Mesendoderm (in vitro differentiated cells): ENCODE results near the gene EML4.

Source experiments
- DNase-seq: peaks from one replicate; pipeline ENCODE4 v3.0.0; 2013
- H2AK5ac ChIP-seq: 2 replicates; pipeline ENCODE4 v1.6.1; 2013; ENCODE audit warnings: low read length, inconsistent platforms
- H2BK120ac ChIP-seq: 2 replicates; pipeline ENCODE4 v1.6.1; 2013; ENCODE audit warnings: low read depth, mild to moderate bottlenecking, low read length, moderate library complexity, mixed read lengths
- H2BK15ac ChIP-seq: replicated peaks from 2 replicates; pipeline ENCODE4 v1.6.1; 2013; ENCODE audit warnings: low read depth, mild to moderate bottlenecking, moderate library complexity
- H2BK5ac ChIP-seq: 2 replicates; pipeline ENCODE4 v1.6.1; 2013; ENCODE audit warnings: low read length, inconsistent platforms
- H3K18ac ChIP-seq: 2 replicates; pipeline ENCODE4 v1.6.1; 2013; ENCODE audit warnings: mild to moderate bottlenecking, low read length, mixed read lengths
- H3K23ac ChIP-seq: one replicate; pipeline ENCODE4 v1.6.1; 2013; ENCODE audit warnings: low read length
- H3K27ac ChIP-seq: 2 replicates; pipeline ENCODE4 v1.5.1; 2013; ENCODE audit warnings: low read depth, mild to moderate bottlenecking, inconsistent platforms, low read length, moderate library complexity
- H3K27me3 ChIP-seq: 2 replicates; pipeline ENCODE4 v1.6.1; 2013; ENCODE audit warnings: low read length, control low read depth, mild to moderate bottlenecking, inconsistent platforms; ENCODE audit not compliant: insufficient read depth, poor library complexity
- H3K36me3 ChIP-seq: 2 replicates; pipeline ENCODE4 v1.6.1; 2013; ENCODE audit warnings: low read length, inconsistent platforms; ENCODE audit not compliant: control insufficient read depth, insufficient read depth
- H3K4ac ChIP-seq: one replicate; pipeline ENCODE4 v1.6.1; 2013; ENCODE audit warnings: low read depth, mild to moderate bottlenecking, low read length, moderate library complexity
- H3K4me1 ChIP-seq: 2 replicates; pipeline ENCODE4 v1.6.1; 2013; ENCODE audit warnings: low read depth, low read length, inconsistent platforms; ENCODE audit not compliant: control insufficient read depth
- H3K4me2 ChIP-seq: 2 replicates; pipeline ENCODE4 v1.6.1; 2013; ENCODE audit warnings: low read length
- H3K4me3 ChIP-seq: 2 replicates; pipeline ENCODE4 v1.5.1; 2013; ENCODE audit warnings: mild to moderate bottlenecking, low read length
- H3K56ac ChIP-seq: one replicate; pipeline ENCODE4 v1.6.1; 2013; ENCODE audit warnings: low read length
- H3K79me1 ChIP-seq: 2 replicates; pipeline ENCODE4 v1.6.1; 2013; ENCODE audit warnings: low read length, inconsistent platforms
- H3K79me2 ChIP-seq: 2 replicates; pipeline ENCODE4 v1.6.1; 2013; ENCODE audit warnings: mild to moderate bottlenecking, low read length; ENCODE audit not compliant: control insufficient read depth, insufficient read depth
- H3K9ac ChIP-seq: 2 replicates; pipeline ENCODE4 v1.6.1; 2013; ENCODE audit warnings: low read length, inconsistent platforms
- H4K5ac ChIP-seq: one replicate; pipeline ENCODE4 v1.6.1; 2013; ENCODE audit warnings: low read length
- H4K8ac ChIP-seq: one replicate; pipeline ENCODE4 v1.6.1; 2013; ENCODE audit warnings: low read depth, mild to moderate bottlenecking, control low read depth, low read length, moderate library complexity
- WGBS: extraction: QIAGEN DNeasy Blood & Tissue Kit; methylation state at CpG from one replicate; pipeline ENCODE4 v1.1.7; 2013; ENCODE audit warnings: low lambda C conversion rate, missing lambda C conversion rate; ENCODE audit not compliant: insufficient coverage; ENCODE audit errors: extremely low coverage; 5-methylcytosine and 5-hydroxymethylcytosine counted together

The EML4 gene

DNA sequence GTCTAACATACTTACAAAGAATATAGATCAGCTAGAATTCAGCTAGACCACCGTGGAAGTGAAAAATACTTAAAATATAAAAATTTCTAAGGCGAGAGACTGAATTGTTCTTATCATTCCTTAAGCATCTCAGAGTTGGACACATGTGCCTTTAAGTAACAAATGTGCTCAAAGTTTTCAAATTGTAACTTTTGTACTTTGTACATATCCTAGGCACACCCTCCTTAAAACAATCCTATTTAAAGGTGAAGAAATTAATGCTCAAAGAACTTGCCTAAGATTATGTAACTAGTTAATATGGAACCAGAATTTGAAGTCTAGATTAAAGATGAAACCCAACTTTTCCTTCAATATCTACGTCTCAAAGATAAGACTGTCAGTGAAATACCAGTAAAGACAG lies 74.1 kb downstream of the EML4 start:
- H2BK5ac ChIP-seq: no peak overlapping the region
- H3K56ac ChIP-seq: no peak overlapping the region
- no peak overlapping the region for H2AK5ac ChIP-seq
- H3K79me1 ChIP-seq: peaks cover 9% of the 10 kb centered on the region
- no peaks in the 10 kb centered on the region for H3K36me3 ChIP-seq
- no peak overlapping the region for H3K4ac ChIP-seq
- no peak overlapping the region for H3K4me2 ChIP-seq
- WGBS: no CpG with 5 or more reads among the region's 3 CpGs
- no peak overlapping the region for H3K18ac ChIP-seq
- peaks cover 8% of the 10 kb centered on the region for H3K79me2 ChIP-seq
- H3K27me3 ChIP-seq: no peaks in the 10 kb centered on the region
- H3K4me1 ChIP-seq: peaks cover 3% of the 10 kb centered on the region
- H3K23ac ChIP-seq: no peak overlapping the region
- no peak overlapping the region for H3K27ac ChIP-seq
- no peak overlapping the region for H3K9ac ChIP-seq
- no peak overlapping the region for H4K5ac ChIP-seq
- H4K8ac ChIP-seq: no peak overlapping the region
- no peak overlapping the region for H3K4me3 ChIP-seq
- DNase-seq: no peak
- H2BK15ac ChIP-seq: no peak overlapping the region
- H2BK120ac ChIP-seq: no peak overlapping the region

GRCh38 chr2:42244520-42244919 lies 75.4 kb downstream of the EML4 start:
- H2BK5ac ChIP-seq: no peak overlapping the region
- H3K79me2 ChIP-seq: peaks cover 8% of the 10 kb centered on the region
- no peak overlapping the region for H3K9ac ChIP-seq
- no peaks in the 10 kb centered on the region for H3K36me3 ChIP-seq
- H3K56ac ChIP-seq: no peak overlapping the region
- no peak overlapping the region for H3K4me3 ChIP-seq
- 100% methylated on average over 1 of the region's 2 CpGs for WGBS
- no peak overlapping the region for H3K27ac ChIP-seq
- H3K4ac ChIP-seq: no peak overlapping the region
- H2BK120ac ChIP-seq: no peak overlapping the region
- no peak overlapping the region for H2BK15ac ChIP-seq
- no peaks in the 10 kb centered on the region for H3K27me3 ChIP-seq
- H3K23ac ChIP-seq: no peak overlapping the region
- no peak overlapping the region for H3K4me2 ChIP-seq
- H3K18ac ChIP-seq: no peak overlapping the region
- H3K79me1 ChIP-seq: peaks cover 9% of the 10 kb centered on the region
- H4K8ac ChIP-seq: no peak overlapping the region
- peaks cover 3% of the 10 kb centered on the region for H3K4me1 ChIP-seq
- no peak overlapping the region for H2AK5ac ChIP-seq
- DNase-seq: no peak
- H4K5ac ChIP-seq: no peak overlapping the region

- Histone ChIP-seq H3K4ac (no peak overlapping the region), H2BK5ac (no peak overlapping the region), H3K23ac (no peak overlapping the region), H3K36me3 (no peaks in the 10 kb centered on the region), H2AK5ac (no peak overlapping the region), H4K8ac (no peak overlapping the region), H2BK15ac (no peak overlapping the region), H2BK120ac (no peak overlapping the region), H4K5ac (no peak overlapping the region), H3K79me1 (peaks cover 9% of the 10 kb centered on the region), H3K18ac (no peak overlapping the region), H3K4me3 (no peak overlapping the region), H3K4me1 (peaks cover 3% of the 10 kb centered on the region), H3K56ac (no peak overlapping the region), H3K79me2 (peaks cover 8% of the 10 kb centered on the region), H3K4me2 (no peak overlapping the region), H3K27ac (no peak overlapping the region), H3K9ac (no peak overlapping the region), H3K27me3 (no peaks in the 10 kb centered on the region)
- no CpG with 5 or more reads among the region's 4 CpGs for WGBS
- no peak for DNase-seq
These were observed 76.2 kb downstream of the EML4 start for GRCh38 chr2:42245396-42245795.

DNA sequence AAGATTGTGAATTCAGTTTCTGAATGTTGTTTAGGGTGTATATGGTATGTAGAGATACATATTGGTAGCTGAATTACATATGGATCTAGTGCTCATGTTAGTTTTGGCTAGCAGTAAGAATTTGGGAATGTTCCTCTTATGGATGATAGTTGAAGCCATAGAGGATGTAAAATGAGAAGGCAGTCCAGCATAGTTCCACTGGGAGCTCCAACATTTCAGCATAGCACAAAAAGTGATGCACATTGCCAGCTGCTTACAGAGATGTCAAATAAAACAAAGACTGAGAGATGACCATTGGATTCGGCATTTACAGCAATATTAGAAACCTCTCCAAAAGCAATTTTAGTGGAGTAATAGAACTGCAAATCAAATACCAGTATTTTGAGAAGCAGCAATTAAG lies 77.4 kb downstream of the EML4 start:
- H4K8ac ChIP-seq: no peak overlapping the region
- no peak for DNase-seq
- H3K56ac ChIP-seq: no peak overlapping the region
- no peak overlapping the region for H3K4me2 ChIP-seq
- no peak overlapping the region for H3K23ac ChIP-seq
- H3K18ac ChIP-seq: no peak overlapping the region
- no peak overlapping the region for H2AK5ac ChIP-seq
- H2BK5ac ChIP-seq: no peak overlapping the region
- H3K27me3 ChIP-seq: no peaks in the 10 kb centered on the region
- H3K4me3 ChIP-seq: no peak overlapping the region
- H3K9ac ChIP-seq: no peak overlapping the region
- no peak overlapping the region for H4K5ac ChIP-seq
- H3K4me1 ChIP-seq: no peaks in the 10 kb centered on the region
- H3K27ac ChIP-seq: no peak overlapping the region
- H2BK15ac ChIP-seq: no peak overlapping the region
- no peaks in the 10 kb centered on the region for H3K36me3 ChIP-seq
- no peak overlapping the region for H2BK120ac ChIP-seq
- H3K4ac ChIP-seq: no peak overlapping the region
- no CpG with 5 or more reads among the region's 1 CpG for WGBS
- peaks cover 3% of the 10 kb centered on the region for H3K79me2 ChIP-seq
- peaks cover 4% of the 10 kb centered on the region for H3K79me1 ChIP-seq

- no peak overlapping the region for H3K4me3 ChIP-seq
- no peak overlapping the region for H2AK5ac ChIP-seq
- H2BK120ac ChIP-seq: no peak overlapping the region
- H3K4ac ChIP-seq: no peak overlapping the region
- no peak for DNase-seq
- H4K5ac ChIP-seq: no peak overlapping the region
- no peaks in the 10 kb centered on the region for H3K36me3 ChIP-seq
- H3K18ac ChIP-seq: no peak overlapping the region
- H3K4me2 ChIP-seq: no peak overlapping the region
- peaks cover 2% of the 10 kb centered on the region for H3K79me1 ChIP-seq
- H2BK5ac ChIP-seq: no peak overlapping the region
- H2BK15ac ChIP-seq: no peak overlapping the region
- no peak overlapping the region for H3K23ac ChIP-seq
- no peaks in the 10 kb centered on the region for H3K4me1 ChIP-seq
- H3K27ac ChIP-seq: no peak overlapping the region
- WGBS: no CpG with 5 or more reads among the region's 1 CpG
- no peaks in the 10 kb centered on the region for H3K27me3 ChIP-seq
- no peak overlapping the region for H3K9ac ChIP-seq
- H3K56ac ChIP-seq: no peak overlapping the region
- H3K79me2 ChIP-seq: no peaks in the 10 kb centered on the region
- no peak overlapping the region for H4K8ac ChIP-seq
These were observed 79.7 kb downstream of the EML4 start for GRCh38 chr2:42248846-42249245.

GRCh38 chr2:42249284-42249683 lies 80.1 kb downstream of the EML4 start:
- H3K23ac ChIP-seq: no peak overlapping the region
- no peak overlapping the region for H2AK5ac ChIP-seq
- H3K4me2 ChIP-seq: no peak overlapping the region
- DNase-seq: no peak
- H3K4me3 ChIP-seq: no peak overlapping the region
- no peak overlapping the region for H3K56ac ChIP-seq
- H2BK120ac ChIP-seq: no peak overlapping the region
- H3K27ac ChIP-seq: no peak overlapping the region
- H3K18ac ChIP-seq: no peak overlapping the region
- no peak overlapping the region for H4K8ac ChIP-seq
- H4K5ac ChIP-seq: no peak overlapping the region
- no peak overlapping the region for H2BK15ac ChIP-seq
- H2BK5ac ChIP-seq: no peak overlapping the region
- no peak overlapping the region for H3K4ac ChIP-seq
- H3K79me2 ChIP-seq: no peaks in the 10 kb centered on the region
- WGBS: no CpG with 5 or more reads among the region's 2 CpGs
- H3K9ac ChIP-seq: no peak overlapping the region
- no peaks in the 10 kb centered on the region for H3K36me3 ChIP-seq
- H3K4me1 ChIP-seq: no peaks in the 10 kb centered on the region
- peaks cover 2% of the 10 kb centered on the region for H3K79me1 ChIP-seq
- H3K27me3 ChIP-seq: no peaks in the 10 kb centered on the region
